SK-N-SH (cell line): ENCODE results near the gene CDKN1A. TPM values are rescaled to one million over a fixed set of nuclear protein-coding genes. Genes with fewer than 3 reads are reported as not detected.

ENCODE experiments used
- CTCF ChIA-PET: fragments of 300-600, 350-600 bp; formaldehyde crosslinking; extraction: SDS; loops from one replicate; lab custom pipeline; 2021; lab: Yijun Ruan, JAX
- POLR2A ChIA-PET: fragments of 350-600 bp; sonication (Branson Sonifier 250); formaldehyde crosslinking; extraction: SDS; loops from one replicate; lab custom pipeline; 2020; ENCODE audit warnings: antibody characterized with exemption, inconsistent platforms; lab: Yijun Ruan, JAX
- DNase-seq: peaks from one replicate; pipeline ENCODE4 v3.0.0; 2012
- H2AFZ ChIP-seq: fragments of 200-600 bp; sonication (generic); 2 replicates; pipeline ENCODE4 v1.8.1; 2016; ENCODE audit warnings: antibody characterized with exemption, mild to moderate bottlenecking, low read depth
- H3F3A ChIP-seq: fragments of 200-600 bp; sonication (generic); replicated peaks from 2 replicates; pipeline ENCODE3; 2016; ENCODE audit warnings: antibody characterized with exemption, mild to moderate bottlenecking; ENCODE audit not compliant: insufficient read depth
- H3K27ac ChIP-seq, 2 experiments: fragments of 200-500 bp in 1 of 2; fragments of 200-600 bp in 1 of 2; sonication (Bioruptor generic) in 1 of 2; sonication (generic), shearing (Covaris generic) in 1 of 2; 2 replicates each; pipeline versions ENCODE4 v1.5.1 to v1.6.1; 2014 to 2016; ENCODE audit warnings: low read depth in 2 of 2, inconsistent platforms in 1 of 2, low read length in 1 of 2, mild to moderate bottlenecking in 1 of 2, mixed read lengths in 1 of 2
- H3K27me3 ChIP-seq: fragments of 200-600 bp; sonication (generic), shearing (Covaris generic); 2 replicates; pipeline ENCODE4 v1.6.1; 2016; ENCODE audit warnings: mixed run types; ENCODE audit not compliant: insufficient read depth
- H3K36me3 ChIP-seq, 2 experiments: fragments of 200-500 bp in 1 of 2; fragments of 200-600 bp in 1 of 2; sonication (Bioruptor generic) in 1 of 2; sonication (generic) in 1 of 2; replicated peaks in 1 of 2; 2 replicates each; pipeline versions ENCODE3 to v1.5.1; 2014 to 2016; ENCODE audit warnings: low read length in 1 of 2, mild to moderate bottlenecking in 1 of 2; ENCODE audit not compliant: insufficient read depth in 2 of 2, control insufficient read depth in 1 of 2
- H3K4me1 ChIP-seq, 2 experiments: fragments of 200-500 bp in 1 of 2; fragments of 200-600 bp in 1 of 2; sonication (Bioruptor generic) in 1 of 2; sonication (generic), shearing (Covaris generic) in 1 of 2; 2 replicates each; pipeline versions ENCODE4 v1.5.1 to v1.6.1; 2014 to 2016; ENCODE audit warnings: low read depth in 1 of 2, low read length in 1 of 2, mixed run types in 1 of 2; ENCODE audit not compliant: insufficient read depth in 2 of 2, control insufficient read depth in 1 of 2
- H3K4me2 ChIP-seq: fragments of 200-600 bp; sonication (generic), shearing (Covaris generic); 2 replicates; pipeline ENCODE4 v1.6.1; 2017; ENCODE audit warnings: mixed run types
- H3K4me3 ChIP-seq, 2 experiments: fragments of 200-500 bp in 1 of 2; fragments of 200-600 bp in 1 of 2; sonication (Bioruptor generic) in 1 of 2; sonication (generic), shearing (Covaris generic) in 1 of 2; 2 replicates each; pipeline versions ENCODE4 v1.5.1 to v1.8.1; 2014 to 2016; ENCODE audit warnings: low read depth in 2 of 2, inconsistent platforms in 1 of 2, low read length in 1 of 2, mild to moderate bottlenecking in 1 of 2, mixed read lengths in 1 of 2, moderate library complexity in 1 of 2
- H3K79me2 ChIP-seq: fragments of 200-600 bp; sonication (generic); 2 replicates; pipeline ENCODE4 v1.8.1; 2017; ENCODE audit warnings: mild to moderate bottlenecking; ENCODE audit not compliant: insufficient read depth
- H3K9ac ChIP-seq: fragments of 200-600 bp; sonication (generic); 2 replicates; pipeline ENCODE4 v1.6.1; 2017; ENCODE audit warnings: mixed run types
- H3K9me2 ChIP-seq: fragments of 200-600 bp; sonication (generic); 2 replicates; pipeline ENCODE4 v1.6.1; 2017; ENCODE audit warnings: mixed run types
- H3K9me3 ChIP-seq: fragments of 200-600 bp; sonication (generic); 2 replicates; pipeline ENCODE4 v1.6.1; 2017; ENCODE audit warnings: mixed run types, mild to moderate bottlenecking, moderate library complexity
- H4K20me1 ChIP-seq: fragments of 200-600 bp; sonication (generic); 2 replicates; pipeline ENCODE4 v1.6.1; 2017; ENCODE audit warnings: mild to moderate bottlenecking, mixed run types; ENCODE audit not compliant: insufficient read depth
- EP300 ChIP-seq, 2 experiments: IDR thresholded peaks; 2 replicates each; pipeline versions ENCODE4 v1.4.0 to v1.6.1; 2012; ENCODE audit warnings: borderline replicate concordance in 1 of 2, low read depth in 1 of 2, low read length in 1 of 2
- EZH2phosphoT487 ChIP-seq: fragments of 200-600 bp; sonication (generic); IDR thresholded peaks from 2 replicates; pipeline ENCODE4 v1.6.1; 2017; ENCODE audit warnings: low read depth, mixed run types, mild to moderate bottlenecking, antibody characterized with exemption, moderate library complexity, borderline replicate concordance
- FOXJ3 ChIP-seq: sonication (generic); formaldehyde crosslinking; IDR thresholded peaks from 2 replicates; pipeline ENCODE4 v1.5.1; 2020; ENCODE audit warnings: mild to moderate bottlenecking, missing genetic modification reagents
- FOXM1 ChIP-seq: IDR thresholded peaks from 2 replicates; pipeline ENCODE4 v1.4.0; 2012; ENCODE audit warnings: low read depth, mild to moderate bottlenecking
- MEF2A ChIP-seq: IDR thresholded peaks from 2 replicates; pipeline ENCODE4 v1.4.0; 2012; ENCODE audit warnings: low read depth, borderline replicate concordance
- MXI1 ChIP-seq: IDR thresholded peaks from 2 replicates; pipeline ENCODE4 v1.6.1; 2012; ENCODE audit warnings: mild to moderate bottlenecking, low read depth, low read length, improper control_type of control experiment
- NFIC ChIP-seq: IDR thresholded peaks from 2 replicates; pipeline ENCODE4 v1.4.0; 2012; ENCODE audit warnings: borderline replicate concordance
- NRF1 ChIP-seq: IDR thresholded peaks from 2 replicates; pipeline ENCODE4 v1.6.1; 2012; ENCODE audit warnings: low read depth, mild to moderate bottlenecking, low read length
- RAD21 ChIP-seq: IDR thresholded peaks from 2 replicates; pipeline ENCODE4 v1.6.1; 2012; ENCODE audit warnings: mild to moderate bottlenecking, low read length
- RXRA ChIP-seq: IDR thresholded peaks from 2 replicates; pipeline ENCODE4 v1.4.0; 2012; ENCODE audit warnings: low read depth, mild to moderate bottlenecking, borderline replicate concordance
- SIN3A ChIP-seq: IDR thresholded peaks from 2 replicates; pipeline ENCODE4 v1.6.1; 2012; ENCODE audit warnings: low read depth, mild to moderate bottlenecking, low read length, moderate library complexity, borderline replicate concordance
- TCF12 ChIP-seq: IDR thresholded peaks from 2 replicates; pipeline ENCODE4 v1.4.0; 2012
- TEAD4 ChIP-seq: IDR thresholded peaks from 2 replicates; pipeline ENCODE4 v1.4.0; 2012; ENCODE audit warnings: mild to moderate bottlenecking, borderline replicate concordance; ENCODE audit not compliant: insufficient read depth
- WGBS: methylation state at CpG from one replicate; pipeline ENCODE4 v1.1.6; 2017; ENCODE audit warnings: low lambda C conversion rate; 5-methylcytosine and 5-hydroxymethylcytosine counted together
- polyA plus RNA-seq, 3 experiments: library from polyadenylated mRNA; depleted of rRNA; stranded (reverse); fragments of >200 nt; gene quantifications; 2 replicates each; pipeline ENCODE4 v1.2.3, GENCODE V29; 2012
- TF ChIP-seq, protein P1 (sequence below): IDR thresholded peaks from 2 replicates; pipeline ENCODE4 v1.4.0; 2012; ENCODE audit warnings: low read depth, borderline replicate concordance
- TF ChIP-seq, protein P2 (sequence below): fragments of 150-350 bp; IDR thresholded peaks from 2 replicates; pipeline ENCODE4 v1.6.1; 2017; ENCODE audit warnings: antibody characterized with exemption, low read length, low read depth, borderline replicate concordance
- TF ChIP-seq, protein P3 (sequence below): fragments of 200-600 bp; sonication (generic); IDR thresholded peaks from 2 replicates; pipeline ENCODE4 v1.6.1; 2017; ENCODE audit warnings: antibody characterized with exemption, mild to moderate bottlenecking, moderate library complexity
- TF ChIP-seq, protein P4 (sequence below): IDR thresholded peaks from 2 replicates; pipeline ENCODE4; 2012
- TF ChIP-seq, protein P5 (sequence below): IDR thresholded peaks from 2 replicates; pipeline ENCODE4 v1.6.1; 2012; ENCODE audit warnings: mild to moderate bottlenecking, low read depth, low read length, moderate library complexity

Gene CDKN1A
- polyA plus RNA-seq, 1 of the 3 experiments (the other 2 are of a cell fraction): 747 TPM

DNA sequence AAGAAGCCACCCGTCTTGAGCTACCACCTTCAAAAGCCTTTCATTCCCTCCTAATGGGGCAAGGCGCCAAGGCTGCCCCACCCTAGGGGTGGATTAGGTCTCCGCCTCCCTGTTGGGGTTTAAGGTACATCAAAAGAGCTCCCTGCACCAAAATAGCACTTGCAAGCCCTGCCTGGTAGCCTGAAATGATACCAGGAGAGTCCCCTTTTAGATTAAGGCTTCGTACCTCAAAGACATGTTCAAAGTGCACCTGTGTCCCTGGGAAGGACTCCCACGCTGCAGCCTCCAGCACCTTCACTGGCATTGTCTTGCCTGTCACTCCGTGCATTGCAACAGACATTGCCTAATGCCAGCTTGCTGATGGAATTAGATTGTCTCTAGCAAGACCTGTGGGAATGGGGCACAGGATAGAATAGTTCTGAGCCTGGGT lies 15.7 kb upstream of the CDKN1A start (continued):
- TF ChIP-seq, protein P1, sequence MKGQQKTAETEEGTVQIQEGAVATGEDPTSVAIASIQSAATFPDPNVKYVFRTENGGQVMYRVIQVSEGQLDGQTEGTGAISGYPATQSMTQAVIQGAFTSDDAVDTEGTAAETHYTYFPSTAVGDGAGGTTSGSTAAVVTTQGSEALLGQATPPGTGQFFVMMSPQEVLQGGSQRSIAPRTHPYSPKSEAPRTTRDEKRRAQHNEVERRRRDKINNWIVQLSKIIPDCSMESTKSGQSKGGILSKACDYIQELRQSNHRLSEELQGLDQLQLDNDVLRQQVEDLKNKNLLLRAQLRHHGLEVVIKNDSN: no peak
- TF ChIP-seq NRF1 (no peak), MXI1 (no peak), FOXJ3 (CRISPR knock-in tag) (no peak), SIN3A (no peak), MEF2A (no peak), RXRA (no peak)

- no peaks in the 10 kb centered on the region for H4K20me1 ChIP-seq
- H3K9me2 ChIP-seq: no peaks in the 10 kb centered on the region
- H3K79me2 ChIP-seq: no peaks in the 10 kb centered on the region
- no peaks in the 10 kb centered on the region for H3K27me3 ChIP-seq
- no peak overlapping the region for H3K27ac ChIP-seq
- ChIA-PET POLR2A (interaction anchor here (1.2 to 1.6 kb wide), 3 partner anchors 8 to 13 kb away, joined by 3 read pairs; no protein-coding TSS in a partner anchor), CTCF (interaction anchor here (0.8 to 2.4 kb wide), 3 partner anchors 9 to 41 kb away, joined by 3 to 12 read pairs (median 3); no protein-coding TSS in a partner anchor)
- H3K9me3 ChIP-seq: no peaks in the 10 kb centered on the region
- no peak overlapping the region for H2AFZ ChIP-seq
- no peak for TF ChIP-seq SIN3A
- TF ChIP-seq FOXJ3 (CRISPR knock-in tag): no peak
- TF ChIP-seq, protein P2, sequence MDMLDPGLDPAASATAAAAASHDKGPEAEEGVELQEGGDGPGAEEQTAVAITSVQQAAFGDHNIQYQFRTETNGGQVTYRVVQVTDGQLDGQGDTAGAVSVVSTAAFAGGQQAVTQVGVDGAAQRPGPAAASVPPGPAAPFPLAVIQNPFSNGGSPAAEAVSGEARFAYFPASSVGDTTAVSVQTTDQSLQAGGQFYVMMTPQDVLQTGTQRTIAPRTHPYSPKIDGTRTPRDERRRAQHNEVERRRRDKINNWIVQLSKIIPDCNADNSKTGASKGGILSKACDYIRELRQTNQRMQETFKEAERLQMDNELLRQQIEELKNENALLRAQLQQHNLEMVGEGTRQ: no peak
- TF ChIP-seq FOXM1: no peak
- no peak for TF ChIP-seq NFIC
- TF ChIP-seq EZH2phosphoT487: no peak
- no peak for TF ChIP-seq RAD21
- no peak for TF ChIP-seq EP300 (IDR thresholded peaks at IDR 0.05; ENCODE audit: borderline replicate concordance in 1 of 2, low read depth in 1 of 2, low read length in 1 of 2)
- no peak for TF ChIP-seq TEAD4
- no peak for TF ChIP-seq MEF2A
- TF ChIP-seq RXRA: no peak
- TF ChIP-seq, protein P3, sequence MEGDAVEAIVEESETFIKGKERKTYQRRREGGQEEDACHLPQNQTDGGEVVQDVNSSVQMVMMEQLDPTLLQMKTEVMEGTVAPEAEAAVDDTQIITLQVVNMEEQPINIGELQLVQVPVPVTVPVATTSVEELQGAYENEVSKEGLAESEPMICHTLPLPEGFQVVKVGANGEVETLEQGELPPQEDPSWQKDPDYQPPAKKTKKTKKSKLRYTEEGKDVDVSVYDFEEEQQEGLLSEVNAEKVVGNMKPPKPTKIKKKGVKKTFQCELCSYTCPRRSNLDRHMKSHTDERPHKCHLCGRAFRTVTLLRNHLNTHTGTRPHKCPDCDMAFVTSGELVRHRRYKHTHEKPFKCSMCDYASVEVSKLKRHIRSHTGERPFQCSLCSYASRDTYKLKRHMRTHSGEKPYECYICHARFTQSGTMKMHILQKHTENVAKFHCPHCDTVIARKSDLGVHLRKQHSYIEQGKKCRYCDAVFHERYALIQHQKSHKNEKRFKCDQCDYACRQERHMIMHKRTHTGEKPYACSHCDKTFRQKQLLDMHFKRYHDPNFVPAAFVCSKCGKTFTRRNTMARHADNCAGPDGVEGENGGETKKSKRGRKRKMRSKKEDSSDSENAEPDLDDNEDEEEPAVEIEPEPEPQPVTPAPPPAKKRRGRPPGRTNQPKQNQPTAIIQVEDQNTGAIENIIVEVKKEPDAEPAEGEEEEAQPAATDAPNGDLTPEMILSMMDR: no peak
- TF ChIP-seq TCF12: no peak
- TF ChIP-seq, protein P4, sequence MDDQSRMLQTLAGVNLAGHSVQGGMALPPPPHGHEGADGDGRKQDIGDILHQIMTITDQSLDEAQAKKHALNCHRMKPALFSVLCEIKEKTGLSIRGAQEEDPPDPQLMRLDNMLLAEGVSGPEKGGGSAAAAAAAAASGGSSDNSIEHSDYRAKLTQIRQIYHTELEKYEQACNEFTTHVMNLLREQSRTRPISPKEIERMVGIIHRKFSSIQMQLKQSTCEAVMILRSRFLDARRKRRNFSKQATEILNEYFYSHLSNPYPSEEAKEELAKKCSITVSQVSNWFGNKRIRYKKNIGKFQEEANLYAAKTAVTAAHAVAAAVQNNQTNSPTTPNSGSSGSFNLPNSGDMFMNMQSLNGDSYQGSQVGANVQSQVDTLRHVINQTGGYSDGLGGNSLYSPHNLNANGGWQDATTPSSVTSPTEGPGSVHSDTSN: no peak
- no peak for TF ChIP-seq NRF1
- TF ChIP-seq, protein P5, sequence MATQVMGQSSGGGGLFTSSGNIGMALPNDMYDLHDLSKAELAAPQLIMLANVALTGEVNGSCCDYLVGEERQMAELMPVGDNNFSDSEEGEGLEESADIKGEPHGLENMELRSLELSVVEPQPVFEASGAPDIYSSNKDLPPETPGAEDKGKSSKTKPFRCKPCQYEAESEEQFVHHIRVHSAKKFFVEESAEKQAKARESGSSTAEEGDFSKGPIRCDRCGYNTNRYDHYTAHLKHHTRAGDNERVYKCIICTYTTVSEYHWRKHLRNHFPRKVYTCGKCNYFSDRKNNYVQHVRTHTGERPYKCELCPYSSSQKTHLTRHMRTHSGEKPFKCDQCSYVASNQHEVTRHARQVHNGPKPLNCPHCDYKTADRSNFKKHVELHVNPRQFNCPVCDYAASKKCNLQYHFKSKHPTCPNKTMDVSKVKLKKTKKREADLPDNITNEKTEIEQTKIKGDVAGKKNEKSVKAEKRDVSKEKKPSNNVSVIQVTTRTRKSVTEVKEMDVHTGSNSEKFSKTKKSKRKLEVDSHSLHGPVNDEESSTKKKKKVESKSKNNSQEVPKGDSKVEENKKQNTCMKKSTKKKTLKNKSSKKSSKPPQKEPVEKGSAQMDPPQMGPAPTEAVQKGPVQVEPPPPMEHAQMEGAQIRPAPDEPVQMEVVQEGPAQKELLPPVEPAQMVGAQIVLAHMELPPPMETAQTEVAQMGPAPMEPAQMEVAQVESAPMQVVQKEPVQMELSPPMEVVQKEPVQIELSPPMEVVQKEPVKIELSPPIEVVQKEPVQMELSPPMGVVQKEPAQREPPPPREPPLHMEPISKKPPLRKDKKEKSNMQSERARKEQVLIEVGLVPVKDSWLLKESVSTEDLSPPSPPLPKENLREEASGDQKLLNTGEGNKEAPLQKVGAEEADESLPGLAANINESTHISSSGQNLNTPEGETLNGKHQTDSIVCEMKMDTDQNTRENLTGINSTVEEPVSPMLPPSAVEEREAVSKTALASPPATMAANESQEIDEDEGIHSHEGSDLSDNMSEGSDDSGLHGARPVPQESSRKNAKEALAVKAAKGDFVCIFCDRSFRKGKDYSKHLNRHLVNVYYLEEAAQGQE: no peak
- TF ChIP-seq, all 33 proteins: peak for 0
- peaks cover 8% of the 10 kb centered on the region for H3F3A ChIP-seq
- peaks cover 24 to 26% of the 10 kb centered on the region in 2 experiments for H3K4me1 ChIP-seq
- DNase-seq: no peak
- H3K4me3 ChIP-seq: no peak overlapping the region
- no peaks in the 10 kb centered on the region for H3K36me3 ChIP-seq
- WGBS: 90% methylated on average over 4 of the region's 4 CpGs
- H3K4me2 ChIP-seq: no peak overlapping the region
- H3K9ac ChIP-seq: no peak overlapping the region
Measured at GRCh38 chr6:36663504-36664446, 14.7 kb upstream of the CDKN1A start.
